ENCODE data around the gene RUBCN.

GRCh38 chr3:197700095-197700494 is 36.6 kb downstream of the RUBCN start:
- TF ChIP-seq POLR2A (IDR thresholded peaks at IDR 0.05) (no peak), CTCF (IDR thresholded peaks at IDR 0.05) (no peak)

Data from heart left ventricle (tissue), 13 donors.